Muscle layer of duodenum (tissue), 2 donors: ENCODE measurements around the gene FEZ2.

Experiments used
- H3K27ac ChIP-seq: one replicate; pipeline ENCODE4 v1.7.0; 2013; ENCODE audit warnings: mild to moderate bottlenecking, low read length
- H3K27me3 ChIP-seq: one replicate; pipeline ENCODE4 v1.7.0; 2013; ENCODE audit warnings: low read depth, mild to moderate bottlenecking, control low read depth, low read length
- H3K36me3 ChIP-seq, 2 donors: one replicate each; pipeline ENCODE4 v1.7.0; 2013; ENCODE audit warnings: low read length in 2 of 2, control low read depth in 1 of 2, mild to moderate bottlenecking in 1 of 2; ENCODE audit not compliant: insufficient read depth in 2 of 2, control insufficient read depth in 1 of 2
- H3K4me1 ChIP-seq, 2 donors: one replicate each; pipeline ENCODE4 v1.7.0; 2013; ENCODE audit warnings: low read length in 2 of 2, mild to moderate bottlenecking in 2 of 2, control low read depth in 1 of 2, moderate library complexity in 1 of 2; ENCODE audit not compliant: insufficient read depth in 2 of 2, control insufficient read depth in 1 of 2
- H3K4me3 ChIP-seq, 2 donors: one replicate each; pipeline ENCODE4 v1.7.0; 2013; ENCODE audit warnings: low read length in 2 of 2, low read depth in 1 of 2, mild to moderate bottlenecking in 1 of 2
- H3K9me3 ChIP-seq, 2 donors: one replicate each; pipeline ENCODE4 v1.7.0; 2013; ENCODE audit warnings: low read length in 2 of 2, control low read depth in 1 of 2, mild to moderate bottlenecking in 1 of 2; ENCODE audit not compliant: control insufficient read depth in 1 of 2
- donor health status: healthy.

Gene FEZ2

GRCh38 chr2:36570416-36570815 lies 27.6 kb downstream of the FEZ2 start:
- peaks cover 3 to 12% of the 10 kb centered on the region in 2 donors for H3K36me3 ChIP-seq

GRCh38 chr2:36569267-36569856 lies 28.6 kb downstream of the FEZ2 start:
- no peaks in the 10 kb centered on the region for H3K9me3 ChIP-seq
- H3K27me3 ChIP-seq: no peaks in the 10 kb centered on the region
- H3K36me3 ChIP-seq: peaks cover 4 to 7% of the 10 kb centered on the region in 2 donors
- no peak overlapping the region for H3K27ac ChIP-seq
- no peaks in the 10 kb centered on the region for H3K4me1 ChIP-seq
- no peak overlapping the region for H3K4me3 ChIP-seq

More at GRCh38 chr2:36570416-36570815, 27.6 kb downstream of the FEZ2 start:
- Histone ChIP-seq H3K27ac (no peak overlapping the region), H3K9me3 (no peaks in the 10 kb centered on the region), H3K27me3 (no peaks in the 10 kb centered on the region), H3K4me3 (no peak overlapping the region), H3K4me1 (no peaks in the 10 kb centered on the region)

GRCh38 chr2:36568516-36569246 lies 29.3 kb downstream of the FEZ2 start:
- Histone ChIP-seq H3K36me3 (peaks cover 4 to 7% of the 10 kb centered on the region in 2 donors), H3K27me3 (no peaks in the 10 kb centered on the region), H3K9me3 (no peaks in the 10 kb centered on the region), H3K4me3 (no peak overlapping the region), H3K4me1 (no peaks in the 10 kb centered on the region), H3K27ac (no peak overlapping the region)

GRCh38 chr2:36567711-36568408 lies 30.1 kb downstream of the FEZ2 start:
- peaks cover 0 to 5% of the 10 kb centered on the region in 2 donors for H3K4me1 ChIP-seq
- H3K27me3 ChIP-seq: no peaks in the 10 kb centered on the region
- peaks cover 4 to 7% of the 10 kb centered on the region in 2 donors for H3K36me3 ChIP-seq
- no peak overlapping the region for H3K4me3 ChIP-seq
- H3K27ac ChIP-seq: no peak overlapping the region
- H3K9me3 ChIP-seq: no peaks in the 10 kb centered on the region

GRCh38 chr2:36566887-36567286 lies 31.1 kb downstream of the FEZ2 start:
- Histone ChIP-seq H3K27ac (no peak overlapping the region), H3K9me3 (no peaks in the 10 kb centered on the region), H3K27me3 (no peaks in the 10 kb centered on the region), H3K4me3 (no peak overlapping the region), H3K36me3 (peaks cover 4 to 7% of the 10 kb centered on the region in 2 donors), H3K4me1 (peaks cover 0 to 5% of the 10 kb centered on the region in 2 donors)

- H3K27ac ChIP-seq: no peak overlapping the region
- no peaks in the 10 kb centered on the region for H3K27me3 ChIP-seq
- H3K9me3 ChIP-seq: no peaks in the 10 kb centered on the region
- H3K36me3 ChIP-seq: peaks cover 4 to 7% of the 10 kb centered on the region in 2 donors
- peaks cover 0 to 5% of the 10 kb centered on the region in 2 donors for H3K4me1 ChIP-seq
- H3K4me3 ChIP-seq: no peak overlapping the region
These were observed 32.3 kb downstream of the FEZ2 start for GRCh38 chr2:36565712-36566111.

GRCh38 chr2:36564377-36564930 lies 33.5 kb downstream of the FEZ2 start:
- no peaks in the 10 kb centered on the region for H3K9me3 ChIP-seq
- no peak overlapping the region for H3K27ac ChIP-seq
- H3K27me3 ChIP-seq: no peaks in the 10 kb centered on the region
- H3K4me3 ChIP-seq: no peak overlapping the region
- H3K36me3 ChIP-seq: peaks cover 4 to 7% of the 10 kb centered on the region in 2 donors
- H3K4me1 ChIP-seq: peaks cover 0 to 5% of the 10 kb centered on the region in 2 donors

- Histone ChIP-seq H3K27ac (no peak overlapping the region), H3K4me1 (peaks cover 0 to 5% of the 10 kb centered on the region in 2 donors), H3K27me3 (no peaks in the 10 kb centered on the region), H3K4me3 (no peak overlapping the region), H3K9me3 (no peaks in the 10 kb centered on the region), H3K36me3 (peaks cover 0 to 8% of the 10 kb centered on the region in 2 donors)
These were observed 34.9 kb downstream of the FEZ2 start for GRCh38 chr2:36562973-36563532.

GRCh38 chr2:36562240-36562639 lies 35.7 kb downstream of the FEZ2 start:
- Histone ChIP-seq H3K4me3 (no peak overlapping the region), H3K9me3 (no peaks in the 10 kb centered on the region), H3K36me3 (peaks cover 0 to 8% of the 10 kb centered on the region in 2 donors), H3K27ac (no peak overlapping the region), H3K27me3 (no peaks in the 10 kb centered on the region), H3K4me1 (peaks cover 0 to 5% of the 10 kb centered on the region in 2 donors)

GRCh38 chr2:36561237-36561944 lies 36.6 kb downstream of the FEZ2 start:
- no peak overlapping the region for H3K4me3 ChIP-seq
- peaks cover 0 to 8% of the 10 kb centered on the region in 2 donors for H3K36me3 ChIP-seq
- no peak overlapping the region for H3K27ac ChIP-seq
- H3K27me3 ChIP-seq: no peaks in the 10 kb centered on the region
- H3K4me1 ChIP-seq: peaks cover 0 to 5% of the 10 kb centered on the region in 2 donors
- no peaks in the 10 kb centered on the region for H3K9me3 ChIP-seq
